ENCODE data around the gene CECR2.

CECR2 gene

GRCh38 chr22:17523925-17524324 lies 154.7 kb downstream of the CECR2 start:
- no peak for DNase-seq (ENCODE audit: extremely low spot score)
- CTCF ChIA-PET = no interaction called here
- POLR2A ChIA-PET = no interaction called here
- no peak for TF ChIP-seq TARDBP (IDR thresholded peaks at IDR 0.05)
- TF ChIP-seq FOXK2 (IDR thresholded peaks at IDR 0.05) = no peak
- TF ChIP-seq LEF1 (IDR thresholded peaks at IDR 0.05; ENCODE audit: borderline replicate concordance) = no peak
- TF ChIP-seq BHLHE40 (IDR thresholded peaks at IDR 0.05; ENCODE audit: borderline replicate concordance) = no peak
- TF ChIP-seq FOXM1 (IDR thresholded peaks at IDR 0.05; ENCODE audit: borderline replicate concordance) = no peak
- TF ChIP-seq ZNF384 (IDR thresholded peaks at IDR 0.05) = no peak
- TF ChIP-seq SUZ12 (IDR thresholded peaks at IDR 0.05) = no peak
- TF ChIP-seq NFRKB (IDR thresholded peaks at IDR 0.05) = no peak
- no peak for TF ChIP-seq SP1 (IDR thresholded peaks at IDR 0.05)
- no peak for TF ChIP-seq FOXA1 (IDR thresholded peaks at IDR 0.05)
- TF ChIP-seq CTBP1 (IDR thresholded peaks at IDR 0.05; ENCODE audit: borderline replicate concordance) = no peak
- no peak for TF ChIP-seq ARNT (IDR thresholded peaks at IDR 0.05)
- no peak for TF ChIP-seq L3MBTL2 (conservative IDR thresholded peaks at IDR 0.05)
- TF ChIP-seq, protein P1, sequence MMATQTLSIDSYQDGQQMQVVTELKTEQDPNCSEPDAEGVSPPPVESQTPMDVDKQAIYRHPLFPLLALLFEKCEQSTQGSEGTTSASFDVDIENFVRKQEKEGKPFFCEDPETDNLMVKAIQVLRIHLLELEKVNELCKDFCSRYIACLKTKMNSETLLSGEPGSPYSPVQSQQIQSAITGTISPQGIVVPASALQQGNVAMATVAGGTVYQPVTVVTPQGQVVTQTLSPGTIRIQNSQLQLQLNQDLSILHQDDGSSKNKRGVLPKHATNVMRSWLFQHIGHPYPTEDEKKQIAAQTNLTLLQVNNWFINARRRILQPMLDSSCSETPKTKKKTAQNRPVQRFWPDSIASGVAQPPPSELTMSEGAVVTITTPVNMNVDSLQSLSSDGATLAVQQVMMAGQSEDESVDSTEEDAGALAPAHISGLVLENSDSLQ (IDR thresholded peaks at IDR 0.05) = no peak
- TF ChIP-seq ELF4 (IDR thresholded peaks at IDR 0.05) = no peak

DNA sequence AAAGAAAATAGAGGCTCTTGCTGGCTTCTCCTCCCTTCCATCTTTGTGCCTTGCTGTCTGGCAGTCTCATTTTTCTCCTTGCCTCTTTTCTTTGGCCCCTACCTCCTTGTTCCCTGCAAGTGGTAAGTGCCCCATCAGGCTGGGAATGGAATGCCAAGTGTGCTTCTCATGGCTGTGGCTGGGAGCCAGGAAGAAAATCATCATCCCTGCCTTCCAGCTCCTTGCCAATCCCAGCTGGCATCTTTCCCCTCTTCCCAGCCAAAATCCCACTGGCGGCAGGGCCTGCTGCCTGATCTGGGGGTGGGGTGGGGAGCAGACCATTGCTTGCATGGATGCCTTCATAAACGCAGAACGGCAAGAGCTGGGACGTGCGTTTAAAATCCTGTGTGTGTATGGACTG lies 167.0 kb downstream of the CECR2 start:
- no peak for DNase-seq (ENCODE audit: extremely low spot score)
- no peak for TF ChIP-seq L3MBTL2 (conservative IDR thresholded peaks at IDR 0.05)
- no peak for TF ChIP-seq LEF1 (IDR thresholded peaks at IDR 0.05; ENCODE audit: borderline replicate concordance)
- no peak for TF ChIP-seq FOXK2 (IDR thresholded peaks at IDR 0.05)
- no peak for TF ChIP-seq ZNF384 (IDR thresholded peaks at IDR 0.05)
- TF ChIP-seq HDGF (IDR thresholded peaks at IDR 0.05; ENCODE audit: borderline replicate concordance) = no peak
- TF ChIP-seq NFRKB (IDR thresholded peaks at IDR 0.05) = no peak
- TF ChIP-seq SUZ12 (IDR thresholded peaks at IDR 0.05) = no peak
- TF ChIP-seq, protein P1 (IDR thresholded peaks at IDR 0.05) = no peak
- no peak for TF ChIP-seq BHLHE40 (IDR thresholded peaks at IDR 0.05; ENCODE audit: borderline replicate concordance)
- TF ChIP-seq SP1 (IDR thresholded peaks at IDR 0.05) = no peak
- TF ChIP-seq FOXA1 (IDR thresholded peaks at IDR 0.05) = no peak
- no peak for TF ChIP-seq ELF4 (IDR thresholded peaks at IDR 0.05)
- no peak for TF ChIP-seq ARNT (IDR thresholded peaks at IDR 0.05)
- no peak for TF ChIP-seq CTBP1 (IDR thresholded peaks at IDR 0.05; ENCODE audit: borderline replicate concordance)
- no peak for TF ChIP-seq TARDBP (IDR thresholded peaks at IDR 0.05)
- no peak for TF ChIP-seq FOXM1 (IDR thresholded peaks at IDR 0.05; ENCODE audit: borderline replicate concordance)
- ChIA-PET CTCF (interaction anchor here (0.6 kb wide), 1 partner anchor 10 kb away, joined by 5 read pairs; no protein-coding TSS in a partner anchor), POLR2A (no interaction called here)

- ChIA-PET CTCF (no interaction called here), POLR2A (interaction anchor here (1.2 kb wide), 1 partner anchor 366 kb away, joined by 3 read pairs; no protein-coding TSS in a partner anchor)
- no peak for DNase-seq (ENCODE audit: extremely low spot score)
- TF ChIP-seq TARDBP (IDR thresholded peaks at IDR 0.05) = no peak
- TF ChIP-seq BHLHE40 (IDR thresholded peaks at IDR 0.05; ENCODE audit: borderline replicate concordance) = no peak
- TF ChIP-seq, protein P1 (IDR thresholded peaks at IDR 0.05) = no peak
- no peak for TF ChIP-seq SP1 (IDR thresholded peaks at IDR 0.05)
- TF ChIP-seq NFRKB (IDR thresholded peaks at IDR 0.05) = no peak
- TF ChIP-seq SUZ12 (IDR thresholded peaks at IDR 0.05) = no peak
- TF ChIP-seq LEF1 (IDR thresholded peaks at IDR 0.05; ENCODE audit: borderline replicate concordance) = no peak
These were observed 167.9 kb downstream of the CECR2 start for GRCh38 chr22:17537155-17537554.

DNA sequence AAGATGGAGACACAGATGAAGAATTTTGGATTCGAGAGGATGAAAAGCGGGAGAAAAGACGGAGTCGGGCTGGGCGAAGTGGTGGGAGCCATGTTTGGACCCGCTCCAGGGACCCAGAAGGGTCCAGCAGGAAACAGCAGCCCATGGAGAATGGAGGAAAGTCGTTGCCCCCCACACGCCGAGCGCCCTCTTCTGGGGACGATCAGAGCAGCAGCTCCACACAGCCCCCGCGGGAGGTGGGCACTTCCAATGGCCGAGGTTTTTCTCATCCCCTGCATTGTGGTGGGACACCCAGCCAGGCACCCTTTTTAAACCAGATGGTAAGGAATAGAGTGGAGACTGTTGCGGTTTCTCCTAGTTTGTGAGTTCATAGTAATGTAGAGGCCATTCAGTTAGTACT lies 171.2 kb downstream of the CECR2 start:
- ChIA-PET CTCF (no interaction called here), POLR2A (no interaction called here)
- peak; percentile 48 for DNase-seq (ENCODE audit: extremely low spot score)
- TF ChIP-seq FOXA1 (IDR thresholded peaks at IDR 0.05) (no peak), CTBP1 (IDR thresholded peaks at IDR 0.05; ENCODE audit: borderline replicate concordance) (no peak), FOXM1 (IDR thresholded peaks at IDR 0.05; ENCODE audit: borderline replicate concordance) (no peak), NFRKB (IDR thresholded peaks at IDR 0.05) (no peak), LEF1 (IDR thresholded peaks at IDR 0.05; ENCODE audit: borderline replicate concordance) (no peak), FOXK2 (IDR thresholded peaks at IDR 0.05) (no peak), ZNF384 (IDR thresholded peaks at IDR 0.05) (no peak), ELF4 (IDR thresholded peaks at IDR 0.05) (no peak), SP1 (IDR thresholded peaks at IDR 0.05) (no peak), SUZ12 (IDR thresholded peaks at IDR 0.05) (no peak), BHLHE40 (IDR thresholded peaks at IDR 0.05; ENCODE audit: borderline replicate concordance) (no peak), ARNT (IDR thresholded peaks at IDR 0.05) (no peak), TARDBP (IDR thresholded peaks at IDR 0.05) (no peak), L3MBTL2 (conservative IDR thresholded peaks at IDR 0.05) (no peak)
- TF ChIP-seq, protein P1 (IDR thresholded peaks at IDR 0.05) = no peak

- TF ChIP-seq FOXK2 (IDR thresholded peaks at IDR 0.05) (no peak), SUZ12 (IDR thresholded peaks at IDR 0.05) (no peak), ELF4 (IDR thresholded peaks at IDR 0.05) (no peak), LEF1 (IDR thresholded peaks at IDR 0.05; ENCODE audit: borderline replicate concordance) (no peak), SP1 (IDR thresholded peaks at IDR 0.05) (no peak), FOXM1 (IDR thresholded peaks at IDR 0.05; ENCODE audit: borderline replicate concordance) (no peak), BHLHE40 (IDR thresholded peaks at IDR 0.05; ENCODE audit: borderline replicate concordance) (no peak), ARNT (IDR thresholded peaks at IDR 0.05) (no peak), ZNF384 (IDR thresholded peaks at IDR 0.05) (no peak), CTBP1 (IDR thresholded peaks at IDR 0.05; ENCODE audit: borderline replicate concordance) (no peak), NFRKB (IDR thresholded peaks at IDR 0.05) (no peak), HDGF (IDR thresholded peaks at IDR 0.05; ENCODE audit: borderline replicate concordance) (no peak)
- TF ChIP-seq, protein P1 (IDR thresholded peaks at IDR 0.05) = no peak
- ChIA-PET CTCF (no interaction called here), POLR2A (no interaction called here)
- no peak for DNase-seq (ENCODE audit: extremely low spot score)
These were observed 172.2 kb downstream of the CECR2 start for GRCh38 chr22:17541476-17541875.
